Spleen (tissue), 7 donors: ENCODE measurements around the gene MXD4.

ENCODE experiments used
- POLR2AphosphoS5 ChIP-seq, 3 donors: sonication (generic); formaldehyde crosslinking; IDR thresholded peaks; one replicate each; pipeline ENCODE4 v1.5.1; 2017; ENCODE audit warnings: antibody characterized with exemption in 3 of 3
- TF ChIP-seq, protein P1 (sequence below), 11 experiments: fragments of 200-600 bp in 7 of 11; fragments of 450-650 bp in 4 of 11; sonication (generic) in 4 of 11; IDR thresholded peaks in 8 of 11; conservative IDR thresholded peaks in 3 of 11; 1 replicate in 7 of 11; 2 replicates in 4 of 11; pipeline versions ENCODE4 v1.4.0 to v1.8.0; 2016 to 2021; ENCODE audit warnings: antibody characterized with exemption in 11 of 11, inconsistent platforms in 4 of 11, mild to moderate bottlenecking in 1 of 11
- donor health status: DM: no; HTN: no; CAD: no; lungs with moderate emphysema.
- donor health status: DM: no; HTN: no; CAD: no.
- donor health status: DM: no; HTN: no; CAD: no.

- TF ChIP-seq, protein P1, sequence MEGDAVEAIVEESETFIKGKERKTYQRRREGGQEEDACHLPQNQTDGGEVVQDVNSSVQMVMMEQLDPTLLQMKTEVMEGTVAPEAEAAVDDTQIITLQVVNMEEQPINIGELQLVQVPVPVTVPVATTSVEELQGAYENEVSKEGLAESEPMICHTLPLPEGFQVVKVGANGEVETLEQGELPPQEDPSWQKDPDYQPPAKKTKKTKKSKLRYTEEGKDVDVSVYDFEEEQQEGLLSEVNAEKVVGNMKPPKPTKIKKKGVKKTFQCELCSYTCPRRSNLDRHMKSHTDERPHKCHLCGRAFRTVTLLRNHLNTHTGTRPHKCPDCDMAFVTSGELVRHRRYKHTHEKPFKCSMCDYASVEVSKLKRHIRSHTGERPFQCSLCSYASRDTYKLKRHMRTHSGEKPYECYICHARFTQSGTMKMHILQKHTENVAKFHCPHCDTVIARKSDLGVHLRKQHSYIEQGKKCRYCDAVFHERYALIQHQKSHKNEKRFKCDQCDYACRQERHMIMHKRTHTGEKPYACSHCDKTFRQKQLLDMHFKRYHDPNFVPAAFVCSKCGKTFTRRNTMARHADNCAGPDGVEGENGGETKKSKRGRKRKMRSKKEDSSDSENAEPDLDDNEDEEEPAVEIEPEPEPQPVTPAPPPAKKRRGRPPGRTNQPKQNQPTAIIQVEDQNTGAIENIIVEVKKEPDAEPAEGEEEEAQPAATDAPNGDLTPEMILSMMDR (IDR thresholded peaks at IDR 0.05 in 8 of 11, conservative IDR thresholded peaks at IDR 0.05 in 3 of 11): no peak
- TF ChIP-seq POLR2AphosphoS5 (IDR thresholded peaks at IDR 0.05): no peak
These were observed 28.0 kb upstream of the MXD4 start for GRCh38 chr4:2289955-2290333.
